GM12891 (cell line): ENCODE measurements around the gene PJA1.

Experiments
- DNase-seq: peaks from one replicate; pipeline ENCODE4 v3.0.0; 2011; ENCODE audit warnings: low spot score; ENCODE audit not compliant: insufficient read length
- FAIRE-seq: peaks from 2 replicates; lab custom pipeline; 2011; peaks lifted over from hg19 to GRCh38; lab: Jason Lieb, UNC
- PAX5 ChIP-seq: IDR thresholded peaks from 2 replicates; pipeline ENCODE4 v1.6.1; 2011; ENCODE audit warnings: low read length, moderate library complexity, mild to moderate bottlenecking; ENCODE audit not compliant: insufficient read depth, severe bottlenecking
- POLR2A ChIP-seq: IDR thresholded peaks from 2 replicates; pipeline ENCODE4 v1.6.1; 2011; ENCODE audit warnings: low read depth, low read length, control low read depth
- POLR2AphosphoS5 ChIP-seq: IDR thresholded peaks from 2 replicates; pipeline ENCODE4 v1.6.1; 2011; ENCODE audit warnings: low read depth, low read length, control low read depth
- POU2F2 ChIP-seq: IDR thresholded peaks from 2 replicates; pipeline ENCODE4 v1.6.1; 2011; ENCODE audit warnings: low read depth, mild to moderate bottlenecking, control low read depth, low read length, moderate library complexity
- SPI1 ChIP-seq: IDR thresholded peaks from 2 replicates; pipeline ENCODE4 v1.6.1; 2011; ENCODE audit warnings: low read depth, low read length, control low read depth
- TAF1 ChIP-seq: IDR thresholded peaks from 2 replicates; pipeline ENCODE4 v1.6.1; 2011; ENCODE audit warnings: low read depth, low read length, control low read depth

PJA1 gene

GRCh38 chrX:69176053-69176452 is 10.8 kb upstream of the PJA1 start:
- DNase-seq (no peak), FAIRE-seq (no peak)
- TF ChIP-seq PAX5: no peak
- no peak for TF ChIP-seq POLR2A
- TF ChIP-seq POU2F2: no peak
- no peak for TF ChIP-seq TAF1
- no peak for TF ChIP-seq POLR2AphosphoS5

GRCh38 chrX:69173906-69174305 is 8.7 kb upstream of the PJA1 start:
- TF ChIP-seq POLR2A (no peak), POLR2AphosphoS5 (no peak), TAF1 (no peak), PAX5 (no peak), SPI1 (no peak), POU2F2 (no peak)
- FAIRE-seq (no peak), DNase-seq (no peak)

- DNase-seq: no peak
These were observed 7.7 kb upstream of the PJA1 start for GRCh38 chrX:69172937-69173336.

GRCh38 chrX:69170319-69170718 is 5.1 kb upstream of the PJA1 start:
- no peak for FAIRE-seq
- no peak for DNase-seq
- TF ChIP-seq SPI1: no peak
- no peak for TF ChIP-seq PAX5
- TF ChIP-seq POLR2A: no peak
- no peak for TF ChIP-seq POU2F2
- TF ChIP-seq POLR2AphosphoS5: no peak
- no peak for TF ChIP-seq TAF1

More at GRCh38 chrX:69172937-69173336, 7.7 kb upstream of the PJA1 start:
- FAIRE-seq: peak; percentile 5
- TF ChIP-seq TAF1: no peak
- TF ChIP-seq POU2F2: no peak
- no peak for TF ChIP-seq PAX5
- no peak for TF ChIP-seq POLR2AphosphoS5
- TF ChIP-seq POLR2A: no peak
- TF ChIP-seq SPI1: no peak

GRCh38 chrX:69163936-69164741 is 1.1 kb downstream of the PJA1 start:
- TF ChIP-seq POLR2AphosphoS5 (no peak), PAX5 (no peak), POLR2A (no peak), TAF1 (no peak), POU2F2 (no peak), SPI1 (no peak)
- DNase-seq (peak; percentile 47), FAIRE-seq (peak; percentile 94)

- TF ChIP-seq POLR2A: no peak
- no peak for TF ChIP-seq TAF1
- TF ChIP-seq POU2F2: no peak
- no peak for TF ChIP-seq PAX5
- no peak for TF ChIP-seq SPI1
- no peak for TF ChIP-seq POLR2AphosphoS5
- FAIRE-seq (no peak), DNase-seq (no peak)
These were observed 2.8 kb downstream of the PJA1 start for GRCh38 chrX:69162361-69162865.

GRCh38 chrX:69161786-69162349 is 3.4 kb downstream of the PJA1 start:
- FAIRE-seq (no peak), DNase-seq (no peak)
- TF ChIP-seq TAF1 (no peak), POLR2A (no peak), SPI1 (no peak), POLR2AphosphoS5 (no peak), PAX5 (no peak), POU2F2 (no peak)

GRCh38 chrX:69161371-69161770 is 3.9 kb downstream of the PJA1 start:
- TF ChIP-seq SPI1: no peak
- TF ChIP-seq POLR2AphosphoS5: no peak
- TF ChIP-seq POLR2A: no peak
- no peak for TF ChIP-seq PAX5
- TF ChIP-seq POU2F2: no peak
- no peak for TF ChIP-seq TAF1
- no peak for DNase-seq
- FAIRE-seq: no peak

GRCh38 chrX:69158166-69158980 is 6.9 kb downstream of the PJA1 start:
- DNase-seq: no peak
- TF ChIP-seq SPI1 (no peak), POLR2A (no peak), POLR2AphosphoS5 (no peak), POU2F2 (no peak), TAF1 (no peak), PAX5 (no peak)
- FAIRE-seq: peak; percentile 89

GRCh38 chrX:69156638-69157037 is 8.6 kb downstream of the PJA1 start:
- DNase-seq: no peak
- FAIRE-seq: no peak
- TF ChIP-seq SPI1 (no peak), POLR2AphosphoS5 (no peak), TAF1 (no peak), PAX5 (no peak), POU2F2 (no peak), POLR2A (no peak)
